Psoas muscle (tissue), 8 donors: ENCODE data around the gene TESK2. TPM values are rescaled to one million over a fixed set of nuclear protein-coding genes. Genes with fewer than 3 reads are reported as not detected.

Experiments
- ATAC-seq, 4 donors: fragments of 200-7000 bp; cut with Tn5 transposase; one replicate each; pipeline ENCODE4 v1.9.1; 2020; ENCODE audit warnings: moderate library complexity in 3 of 4, mild to moderate bottlenecking in 2 of 4
- DNase-seq, 2 donors: peaks; one replicate each; pipeline ENCODE4 v3.0.0-alpha.2; 2020
- H3K27ac ChIP-seq: fragments of 200-600 bp; one replicate; pipeline ENCODE4 v1.8.0; 2022
- H3K27me3 ChIP-seq, 3 donors: fragments of 200-600 bp in 1 of 3; one replicate each; pipeline versions ENCODE4 v1.6.1 to v1.8.0; 2013 to 2022; ENCODE audit warnings: low read length in 2 of 3, mild to moderate bottlenecking in 2 of 3, moderate library complexity in 1 of 3; ENCODE audit not compliant: insufficient read depth in 3 of 3
- H3K36me3 ChIP-seq, 2 donors: fragments of 200-600 bp in 1 of 2; one replicate each; pipeline versions ENCODE4 v1.6.1 to v1.8.0; 2013 to 2022; ENCODE audit warnings: low read depth in 1 of 2, mild to moderate bottlenecking in 1 of 2, moderate library complexity in 1 of 2; ENCODE audit not compliant: insufficient read depth in 1 of 2
- H3K4me1 ChIP-seq: fragments of 200-600 bp; one replicate; pipeline ENCODE4 v1.8.0; 2022
- H3K4me3 ChIP-seq: fragments of 200-600 bp; one replicate; pipeline ENCODE4 v1.8.0; 2022; ENCODE audit warnings: mild to moderate bottlenecking
- H3K9me3 ChIP-seq: fragments of 200-600 bp; one replicate; pipeline ENCODE4 v1.8.0; 2022
- WGBS, 3 donors: extraction: QIAGEN DNeasy Blood & Tissue Kit; methylation state at CpG; one replicate each; pipeline versions ENCODE4 v1.1.6 to v1.1.7; 2013; 5-methylcytosine and 5-hydroxymethylcytosine counted together
- intact Hi-C, 2 donors: fragments of 100-400 bp; cut with DNase I; formaldehyde crosslinking; loops; one replicate each; pipeline versions ENCODE4 v1.11.0 to v1.14.2; 2022
- polyA plus RNA-seq, 3 donors: library from polyadenylated mRNA; stranded (reverse); fragments of 200-250 nt; gene quantifications; one replicate each; pipeline ENCODE4 v1.2.3, GENCODE V29; 2013
- total RNA-seq, 4 donors: library from RNA; stranded (reverse); fragmentation: NEBNext Ultra II Directional in 2 of 4; extraction: Animal tissue kit (Norgen Biotek cat#: 25700) in 2 of 4; gene quantifications; one replicate each; pipeline versions ENCODE4 v1.2.1 to v1.2.4, GENCODE V29; 2021 to 2023
- TF ChIP-seq, protein P1 (sequence below): fragments of 200-600 bp; IDR thresholded peaks from one replicate; pipeline ENCODE4 v1.8.0; 2022; ENCODE audit warnings: antibody characterized with exemption
- donor health status: healthy with polysubstance abuse.
- donor health status: DM: no; HTN: no; CAD: no; lungs with moderate emphysema.
- donor health status: Bipolar disorder and iron deficiency.
- donor health status: healthy.
- donor health status: DM: yes; HTN: yes; CAD: no.
- donor health status: DM: no; HTN: no; CAD: no.
- donor health status: DM: no; HTN: no; CAD: no.
- donor health status: DM: yes; HTN: yes; CAD: no.

The TESK2 gene
- total and polyA plus RNA-seq, 7 donors: 0.73 to 5.0 (median 2.2) TPM

DNA sequence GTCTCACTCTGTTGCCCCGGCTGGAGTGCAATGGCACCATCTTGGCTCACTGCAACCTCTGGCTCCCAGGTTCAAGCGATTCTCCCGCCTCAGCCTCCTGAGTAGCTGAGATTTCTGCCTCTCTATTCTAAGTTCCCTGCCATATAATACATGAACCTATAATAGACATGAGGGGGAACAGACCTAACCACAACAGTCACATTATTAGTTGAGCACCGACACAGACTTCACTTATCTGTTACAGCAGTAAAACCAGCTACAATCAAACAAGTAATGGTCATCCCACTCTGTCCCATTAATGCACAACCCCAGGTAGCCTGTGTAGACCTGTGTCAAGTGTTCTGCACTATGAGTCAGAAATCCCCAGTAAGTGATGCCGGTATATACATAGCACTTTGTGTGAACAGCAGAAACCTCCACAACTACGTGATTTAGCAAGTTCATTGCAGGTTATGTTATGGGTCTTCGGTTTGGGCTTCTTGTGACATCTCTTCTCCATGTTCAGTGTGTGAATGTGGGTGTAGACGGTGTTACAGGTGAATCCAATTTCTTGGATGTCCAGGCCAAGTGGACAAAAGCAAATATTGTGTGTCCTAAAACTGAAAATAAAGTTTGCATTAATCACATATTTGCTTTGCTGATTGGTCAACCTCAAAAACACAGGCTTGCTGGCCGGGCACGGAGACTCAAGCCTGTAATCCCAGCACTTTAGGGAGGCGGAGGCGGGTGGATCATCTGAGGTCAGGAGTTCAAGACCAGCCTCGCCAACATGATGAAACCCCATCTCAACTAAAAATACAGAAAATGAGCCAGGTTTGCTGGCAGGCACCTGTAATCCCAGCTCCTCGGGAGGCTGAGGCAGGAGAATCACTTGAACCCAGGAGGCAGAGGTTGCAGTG lies 12.7 kb upstream of the TESK2 start:
- ATAC-seq: no peak
- Histone ChIP-seq H3K9me3 (no peaks in the 10 kb centered on the region), H3K4me3 (no peak overlapping the region), H3K36me3 (peaks cover 0 to 5% of the 10 kb centered on the region in 2 donors), H3K27me3 (no peaks in the 10 kb centered on the region), H3K27ac (no peak overlapping the region), H3K4me1 (peaks cover 16% of the 10 kb centered on the region)
- 92 to 94% (median 93%) methylated on average over 14 of the region's 14 CpGs for WGBS, 3 donors
- DNase-seq: no peak
- TF ChIP-seq, protein P1, sequence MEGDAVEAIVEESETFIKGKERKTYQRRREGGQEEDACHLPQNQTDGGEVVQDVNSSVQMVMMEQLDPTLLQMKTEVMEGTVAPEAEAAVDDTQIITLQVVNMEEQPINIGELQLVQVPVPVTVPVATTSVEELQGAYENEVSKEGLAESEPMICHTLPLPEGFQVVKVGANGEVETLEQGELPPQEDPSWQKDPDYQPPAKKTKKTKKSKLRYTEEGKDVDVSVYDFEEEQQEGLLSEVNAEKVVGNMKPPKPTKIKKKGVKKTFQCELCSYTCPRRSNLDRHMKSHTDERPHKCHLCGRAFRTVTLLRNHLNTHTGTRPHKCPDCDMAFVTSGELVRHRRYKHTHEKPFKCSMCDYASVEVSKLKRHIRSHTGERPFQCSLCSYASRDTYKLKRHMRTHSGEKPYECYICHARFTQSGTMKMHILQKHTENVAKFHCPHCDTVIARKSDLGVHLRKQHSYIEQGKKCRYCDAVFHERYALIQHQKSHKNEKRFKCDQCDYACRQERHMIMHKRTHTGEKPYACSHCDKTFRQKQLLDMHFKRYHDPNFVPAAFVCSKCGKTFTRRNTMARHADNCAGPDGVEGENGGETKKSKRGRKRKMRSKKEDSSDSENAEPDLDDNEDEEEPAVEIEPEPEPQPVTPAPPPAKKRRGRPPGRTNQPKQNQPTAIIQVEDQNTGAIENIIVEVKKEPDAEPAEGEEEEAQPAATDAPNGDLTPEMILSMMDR: no peak
- intact Hi-C loops: no loop called here

DNA sequence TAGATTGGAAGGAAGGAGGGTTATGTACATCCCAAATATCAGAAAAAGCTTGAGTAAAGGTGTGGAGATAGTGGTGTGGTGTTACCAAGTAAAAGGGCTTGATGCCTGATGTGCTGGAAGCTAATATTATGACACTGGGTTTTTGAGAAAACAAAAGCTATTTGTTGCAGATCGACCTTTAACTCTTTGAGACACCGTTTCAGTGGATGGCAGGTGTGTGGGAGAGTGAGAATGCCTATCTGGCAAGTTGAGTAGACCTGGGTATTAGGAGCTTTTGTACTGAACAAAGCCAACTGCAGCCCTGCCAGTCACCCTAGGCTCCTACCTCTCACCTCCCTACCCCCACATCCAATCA lies 10.5 kb upstream of the TESK2 start:
- H3K27ac ChIP-seq: no peak overlapping the region
- no peak for ATAC-seq
- WGBS, 3 donors: 53 to 59% (median 58%) methylated on average over 2 of the region's 2 CpGs

DNA sequence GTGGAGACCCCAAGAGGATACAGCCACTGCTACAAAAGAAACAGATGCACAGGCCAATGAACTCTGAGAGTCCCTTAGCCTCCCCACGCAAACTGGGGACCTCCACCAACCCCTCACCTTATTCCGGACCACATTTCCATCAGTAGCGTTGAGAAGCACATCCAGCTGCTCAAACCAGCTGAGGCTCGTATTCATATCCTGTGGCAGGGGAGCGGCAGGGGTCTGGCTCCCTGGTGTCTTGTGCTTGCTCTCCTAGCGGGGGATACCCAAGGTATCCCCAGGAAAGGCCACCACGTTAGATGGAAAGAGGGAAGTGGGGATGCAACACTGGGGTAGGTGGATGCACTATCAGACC lies 8.4 kb upstream of the TESK2 start:
- 5 to 9% (median 9%) methylated on average over 7 of the region's 7 CpGs for WGBS, 3 donors
- intact Hi-C loops: loop anchor here in 1 of 2 donors (5.0 kb wide), 1 partner anchor 192 kb away; no protein-coding TSS in a partner anchor
- peak overlapping the region; percentile 59 for H3K27ac ChIP-seq

More for the DNA sequence above, 10.5 kb upstream of the TESK2 start:
- intact Hi-C loops: no loop called here
- Histone ChIP-seq H3K27me3 (no peaks in the 10 kb centered on the region), H3K36me3 (peaks cover 0 to 4% of the 10 kb centered on the region in 2 donors), H3K4me3 (peak overlapping the region; percentile 83), H3K4me1 (peaks cover 16% of the 10 kb centered on the region), H3K9me3 (no peaks in the 10 kb centered on the region)
- DNase-seq: no peak
- TF ChIP-seq, protein P1: no peak

DNA sequence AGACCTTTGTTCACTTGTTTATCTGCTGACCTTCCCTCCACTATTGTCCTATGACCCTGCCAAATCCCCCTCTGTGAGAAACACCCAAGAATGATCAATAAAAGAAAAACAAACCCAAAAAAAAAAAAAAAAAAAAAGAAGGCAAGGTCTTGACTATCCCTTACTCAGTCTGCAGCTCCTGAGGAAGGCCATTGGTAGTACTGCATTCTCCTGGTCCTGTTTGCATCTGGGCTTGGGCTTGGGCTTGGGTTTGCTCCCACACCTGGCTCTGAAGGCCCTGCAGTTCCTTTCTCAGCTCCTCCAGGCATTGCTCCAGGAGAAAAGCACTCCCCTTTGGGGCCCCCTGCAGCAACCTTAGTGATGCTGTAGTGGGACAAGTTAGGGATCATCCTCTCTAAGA lies 7.3 kb upstream of the TESK2 start:
- Histone ChIP-seq H3K27ac (no peak overlapping the region), H3K36me3 (no peaks in the 10 kb centered on the region), H3K27me3 (no peaks in the 10 kb centered on the region), H3K9me3 (no peaks in the 10 kb centered on the region), H3K4me3 (no peak overlapping the region), H3K4me1 (peaks cover 16% of the 10 kb centered on the region)
- intact Hi-C loops: loop anchor here in 1 of 2 donors (5.0 kb wide), 1 partner anchor 191 kb away; no protein-coding TSS in a partner anchor
- DNase-seq: no peak
- TF ChIP-seq, protein P1: no peak
- ATAC-seq: no peak

More for the DNA sequence above, 8.4 kb upstream of the TESK2 start:
- no peak for DNase-seq
- TF ChIP-seq, protein P1: no peak
- Histone ChIP-seq H3K4me1 (peaks cover 16% of the 10 kb centered on the region), H3K9me3 (no peaks in the 10 kb centered on the region), H3K4me3 (peak overlapping the region; percentile 83), H3K27me3 (no peaks in the 10 kb centered on the region), H3K36me3 (peaks cover 0 to 4% of the 10 kb centered on the region in 2 donors)
- ATAC-seq: peak in 1 of 4 donors; percentile 0
